Tibial nerve (tissue), 3 donors: ENCODE results near the gene RAB11FIP4.

ENCODE experiments used
- EP300 ChIP-seq, 2 donors: sonication (generic); formaldehyde crosslinking; IDR thresholded peaks; one replicate each; pipeline ENCODE4 v1.6.1; 2017; ENCODE audit warnings: antibody characterized with exemption in 2 of 2, mild to moderate bottlenecking in 1 of 2
- POLR2A ChIP-seq, 2 donors: fragments of 450-650 bp; IDR thresholded peaks; one replicate each; pipeline ENCODE4 v1.6.1; 2017; ENCODE audit warnings: antibody characterized with exemption in 2 of 2, mild to moderate bottlenecking in 2 of 2, moderate library complexity in 2 of 2

DNA sequence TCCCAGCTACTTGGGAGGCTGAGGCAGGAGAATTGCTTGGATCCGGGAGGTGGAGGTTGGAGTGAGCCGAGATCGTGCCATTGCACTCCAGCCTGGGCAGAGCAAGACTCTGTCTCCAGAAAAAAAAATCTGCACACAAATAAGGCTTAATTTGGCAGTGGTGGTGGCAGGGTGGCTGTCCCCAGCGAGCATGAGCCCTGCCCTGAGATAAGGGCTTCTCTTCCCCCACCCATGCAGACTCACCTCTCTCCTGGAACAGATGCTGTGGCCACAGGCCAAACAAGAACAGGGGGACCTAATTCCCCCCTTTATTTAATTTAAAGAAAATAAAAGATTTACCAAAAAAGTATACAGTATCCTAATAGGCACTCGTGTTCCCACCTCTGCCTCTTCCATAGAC is 157.2 kb downstream of the RAB11FIP4 start:
- no peak for TF ChIP-seq EP300 (IDR thresholded peaks at IDR 0.05)
- TF ChIP-seq POLR2A (IDR thresholded peaks at IDR 0.05), result no peak
